Endothelial cell of umbilical vein (primary cell): ENCODE measurements around the gene SH3GL1. TPM values are rescaled to one million over a fixed set of nuclear protein-coding genes. Genes with fewer than 3 reads are reported as not detected.
A peak's percentile ranks its signal among the peaks of the same experiment; 100 is the strongest.

Source experiments
- BruUV-seq: library from RNA; stranded (reverse); fragments of 400-500 nt; replicated peaks from 2 replicates; lab custom pipeline; 2021; lab: Mats Ljungman, UMichigan
- CTCF ChIA-PET: fragments of 300-600, 350-600 bp; sonication (Branson Sonifier 250); formaldehyde crosslinking; loops from one replicate; lab custom pipeline; 2021; ENCODE audit warnings: antibody characterized with exemption, inconsistent platforms; lab: Charles Lee
- POLR2A ChIA-PET: fragments of 300-600, 350-600 bp; sonication (Branson Sonifier 250); formaldehyde crosslinking; loops from one replicate; lab custom pipeline; 2021; ENCODE audit warnings: antibody characterized with exemption, inconsistent platforms; lab: Charles Lee
- DNase-seq: peaks from one replicate; pipeline ENCODE4 v3.0.0-alpha.2; 2011; ENCODE audit warnings: low read depth, low spot score
- FAIRE-seq: peaks from 2 replicates; lab custom pipeline; 2011; peaks lifted over from hg19 to GRCh38; lab: Jason Lieb, UNC
- H2AFZ ChIP-seq: 2 replicates; pipeline ENCODE4 v1.6.0; 2012; ENCODE audit warnings: low read depth, low read length, control low read depth, inconsistent platforms
- H3K27ac ChIP-seq: 2 replicates; pipeline ENCODE4 v1.5.1; 2011; ENCODE audit warnings: low read depth, mild to moderate bottlenecking, control low read depth, low read length, moderate library complexity; ENCODE audit not compliant: insufficient read depth
- H3K27me3 ChIP-seq, 2 experiments: 2 replicates each; pipeline versions ENCODE4 v1.6.0 to v1.6.1; 2011; ENCODE audit warnings: low read length in 2 of 2, mixed read lengths in 1 of 2; ENCODE audit not compliant: control insufficient read depth in 2 of 2, insufficient read depth in 2 of 2
- H3K36me3 ChIP-seq, 2 experiments: 2 replicates in 1 of 2; 3 replicates in 1 of 2; pipeline ENCODE4 v1.5.1; 2011; ENCODE audit warnings: low read length in 2 of 2, mild to moderate bottlenecking in 1 of 2, moderate library complexity in 1 of 2; ENCODE audit not compliant: control insufficient read depth in 2 of 2, insufficient read depth in 2 of 2; ENCODE audit errors: extremely low read depth in 1 of 2
- H3K4me1 ChIP-seq: 3 replicates; pipeline ENCODE4 v1.5.1; 2011; ENCODE audit warnings: mild to moderate bottlenecking, low read length; ENCODE audit not compliant: control insufficient read depth, insufficient read depth; ENCODE audit errors: extremely low read depth
- H3K4me2 ChIP-seq: 2 replicates; pipeline ENCODE4 v1.6.1; 2011; ENCODE audit warnings: low read length, control low read depth, mixed read lengths; ENCODE audit not compliant: insufficient read depth
- H3K4me3 ChIP-seq, 3 experiments: fragments of 200-600 bp in 1 of 3; sonication (generic), shearing (Covaris generic) in 1 of 3; replicated peaks in 1 of 3; 2 replicates each; pipeline ENCODE4 v1.5.1; 2011 to 2016; ENCODE audit warnings: control low read depth in 3 of 3, low read length in 3 of 3, mild to moderate bottlenecking in 2 of 3, inconsistent platforms in 1 of 3, low read depth in 1 of 3, moderate library complexity in 1 of 3; ENCODE audit not compliant: insufficient read depth in 1 of 3
- H3K79me2 ChIP-seq: 2 replicates; pipeline ENCODE4 v1.6.0; 2012; ENCODE audit warnings: low read length, inconsistent platforms; ENCODE audit not compliant: control insufficient read depth, insufficient read depth
- H3K9ac ChIP-seq: replicated peaks from 2 replicates; pipeline ENCODE3; 2011; ENCODE audit warnings: low read length, control low read depth; ENCODE audit not compliant: insufficient read depth; ENCODE audit errors: extremely low read depth
- H3K9me1 ChIP-seq: replicated peaks from 3 replicates; pipeline ENCODE4 v1.6.0; 2011; ENCODE audit warnings: mild to moderate bottlenecking, low read length; ENCODE audit not compliant: control insufficient read depth, insufficient read depth; ENCODE audit errors: extremely low read depth
- H3K9me3 ChIP-seq: replicated peaks from 2 replicates; pipeline ENCODE4 v1.5.1; 2012; ENCODE audit warnings: low read length, inconsistent platforms; ENCODE audit not compliant: control insufficient read depth, insufficient read depth
- H4K20me1 ChIP-seq: replicated peaks from 2 replicates; pipeline ENCODE3; 2011; ENCODE audit warnings: mild to moderate bottlenecking, low read length; ENCODE audit not compliant: control insufficient read depth, insufficient read depth; ENCODE audit errors: extremely low read depth
- FOS ChIP-seq: IDR thresholded peaks from 2 replicates; pipeline ENCODE4 v1.6.1; 2011; ENCODE audit warnings: mild to moderate bottlenecking, low read length, moderate library complexity, borderline replicate concordance; ENCODE audit not compliant: insufficient read depth
- JUN ChIP-seq: IDR thresholded peaks from 2 replicates; pipeline ENCODE4 v1.6.1; 2011; ENCODE audit warnings: borderline replicate concordance, low read depth; ENCODE audit not compliant: insufficient read length, insufficient read depth
- POLR2A ChIP-seq: IDR thresholded peaks from 2 replicates; pipeline ENCODE4 v1.6.1; 2012; ENCODE audit warnings: low read depth, mild to moderate bottlenecking, control low read depth, low read length
- dilution Hi-C: fragments of 300-500 bp; cut with MboI; formaldehyde crosslinking; loops from one replicate; pipeline ENCODE4 v1.15.0; 2019; ENCODE audit warnings: low sequenced_read_pairs; ENCODE audit not compliant: extremely low pct_ligation_motif_present
- intact Hi-C: fragments of 100-400 bp; cut with micrococcal nuclease; formaldehyde crosslinking; loops from one replicate; pipeline ENCODE4 v1.10.0; 2022
- polyA plus RNA-seq, 4 experiments: library from polyadenylated mRNA; depleted of rRNA in 3 of 4; stranded (reverse) in 3 of 4; unstranded in 1 of 4; fragments of >200 nt; gene quantifications; 2 replicates each; pipeline versions ENCODE4 v1.2.1 to v1.2.3, GENCODE V29; 2011 to 2012; ENCODE audit warnings: missing spikeins in 1 of 4
- total RNA-seq: library from RNA; stranded (reverse); gene quantifications from 2 replicates; pipeline ENCODE4 v1.2.3, GENCODE V29; 2021

The SH3GL1 gene
- total and polyA plus RNA-seq, 2 donors (not counting 3 experiments of a cell fraction or from before 2014, with no cell fraction given), result 143 to 145 TPM

DNA sequence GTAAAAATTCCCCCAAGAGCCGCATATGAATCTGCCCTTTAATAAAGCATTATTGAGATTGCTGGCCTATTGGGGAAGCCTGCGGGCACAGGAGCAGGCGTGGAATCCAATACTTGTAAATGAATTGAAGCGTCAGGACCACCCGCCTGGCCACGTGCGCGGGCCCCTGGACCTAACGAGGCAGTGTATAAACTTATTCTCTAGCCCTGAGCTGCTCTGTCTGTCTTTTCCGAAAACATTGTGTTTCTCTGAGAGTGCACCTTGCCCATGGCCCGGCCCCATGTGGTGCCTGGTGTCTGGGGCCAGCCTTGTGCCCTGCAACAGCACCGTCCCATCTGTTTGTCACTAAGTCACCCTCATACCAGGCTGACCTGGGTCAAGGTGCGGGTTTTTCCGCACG is 42.8 kb upstream of the SH3GL1 start:
- no peak overlapping the region for H3K4me2 ChIP-seq
- no peak overlapping the region for H3K27ac ChIP-seq
- no TSS peak for BruUV-seq
- DNase-seq, result no peak
- no peaks in the 10 kb centered on the region for H3K9me3 ChIP-seq
- CTCF ChIA-PET, result interaction anchor here (1.1 kb wide), 1 partner anchor 14 kb away, joined by 3 read pairs; no protein-coding TSS in a partner anchor
- dilution Hi-C loops, result no loop called here
- no peaks in the 10 kb centered on the region for H4K20me1 ChIP-seq
- H3K9me1 ChIP-seq, result no peaks in the 10 kb centered on the region
- no peak for TF ChIP-seq FOS
- no peaks in the 10 kb centered on the region for H3K79me2 ChIP-seq
- no peak overlapping the region for H3K9ac ChIP-seq
- no peak overlapping the region for H2AFZ ChIP-seq
- no peak overlapping the region for H3K4me3 ChIP-seq
- no peaks in the 10 kb centered on the region for H3K27me3 ChIP-seq
- no peak for FAIRE-seq
- H3K4me1 ChIP-seq, result no peaks in the 10 kb centered on the region
- H3K36me3 ChIP-seq, result peaks cover 10 to 33% of the 10 kb centered on the region in 2 experiments
- intact Hi-C loops, result no loop called here
- POLR2A ChIA-PET, result no interaction called here

DNA sequence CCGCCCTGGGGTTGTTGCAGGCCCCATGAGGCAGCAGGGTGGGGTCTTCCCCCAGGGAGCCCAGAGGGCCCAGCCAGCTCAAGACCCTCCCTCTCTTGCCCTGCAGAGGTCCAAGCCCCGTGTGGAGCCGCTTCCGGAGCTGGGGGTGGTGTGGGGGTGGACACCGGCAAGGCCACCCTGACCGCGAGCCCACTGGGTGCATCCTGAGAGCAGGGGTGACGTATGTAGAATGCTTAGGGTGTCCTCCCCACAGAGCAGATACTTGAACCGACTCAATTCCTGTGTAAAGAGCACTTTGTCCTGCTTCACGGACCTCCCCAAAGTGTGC is 42.4 kb upstream of the SH3GL1 start:
- no peak overlapping the region for H3K4me2 ChIP-seq
- no peaks in the 10 kb centered on the region for H3K9me1 ChIP-seq
- no peak overlapping the region for H2AFZ ChIP-seq
- no peak for DNase-seq
- TF ChIP-seq POLR2A (no peak), JUN (no peak)
- no peak overlapping the region for H3K4me3 ChIP-seq
- no peaks in the 10 kb centered on the region for H3K79me2 ChIP-seq
- intact Hi-C loops, result no loop called here
- dilution Hi-C loops, result no loop called here
- BruUV-seq, result TSS peak; percentile 89
- H3K27me3 ChIP-seq, result no peaks in the 10 kb centered on the region
- no peaks in the 10 kb centered on the region for H3K9me3 ChIP-seq
- no peak overlapping the region for H3K9ac ChIP-seq
- H4K20me1 ChIP-seq, result no peaks in the 10 kb centered on the region
- peaks cover 8 to 31% of the 10 kb centered on the region in 2 experiments for H3K36me3 ChIP-seq
- CTCF ChIA-PET, result no interaction called here
- H3K27ac ChIP-seq, result no peak overlapping the region
- no peaks in the 10 kb centered on the region for H3K4me1 ChIP-seq
- no peak for FAIRE-seq
- POLR2A ChIA-PET, result no interaction called here
